DLD1 (cell line): ENCODE data around the gene SMIM44.

Source experiments
- in situ Hi-C: cut with HindIII; loops from 2 replicates; pipeline ENCODE4 v1.10.0; 2017; ENCODE audit warnings: low sequenced_read_pairs

The SMIM44 gene

DNA sequence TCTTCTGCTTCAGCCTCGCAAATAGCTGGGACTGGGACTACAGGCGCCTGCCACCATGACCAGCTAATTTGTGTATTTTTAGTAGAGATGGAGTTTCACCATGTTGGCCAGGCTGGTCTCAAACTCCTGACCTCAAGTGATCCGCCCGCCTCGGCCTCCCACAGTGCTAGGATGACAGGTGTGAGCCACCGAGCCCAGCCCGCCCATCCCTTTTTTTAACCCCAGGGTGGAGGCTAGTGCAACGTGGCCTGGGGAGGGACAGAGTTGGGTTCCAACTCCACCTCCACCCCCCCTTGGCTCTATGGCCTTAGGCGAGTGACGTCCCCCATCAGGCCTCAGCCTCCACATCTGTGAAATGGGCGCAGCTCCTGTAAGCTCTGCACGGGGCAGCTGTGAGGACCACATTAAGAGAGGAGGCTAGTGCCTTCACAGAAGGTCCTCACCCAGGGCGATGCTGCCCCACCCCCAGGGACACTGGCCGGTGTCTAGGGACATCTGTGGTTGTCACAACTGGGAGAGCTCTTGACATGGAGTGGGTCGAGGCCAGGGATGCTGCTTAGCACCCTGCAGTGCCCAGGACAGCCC lies 40.7 kb downstream of the SMIM44 start:
- in situ Hi-C loops, result no loop called here

DNA sequence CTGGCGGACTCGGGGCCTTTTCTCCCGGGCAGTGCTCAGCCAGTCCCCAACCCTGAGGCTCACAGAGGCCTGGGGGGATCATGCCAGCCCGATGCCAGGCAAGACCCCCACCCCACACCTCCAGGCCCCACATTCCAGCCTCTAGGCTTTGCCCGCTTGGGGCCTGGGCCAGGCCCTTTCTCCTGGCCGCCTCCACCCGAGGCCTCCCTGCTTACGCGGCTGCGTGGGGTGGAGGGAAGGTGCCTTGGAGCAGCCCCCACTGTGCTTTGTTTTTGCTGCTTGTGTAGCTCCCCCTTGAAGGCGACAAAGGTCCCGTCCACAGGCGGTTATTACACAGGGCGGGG lies 41.3 kb downstream of the SMIM44 start:
- in situ Hi-C loops, result no loop called here

DNA sequence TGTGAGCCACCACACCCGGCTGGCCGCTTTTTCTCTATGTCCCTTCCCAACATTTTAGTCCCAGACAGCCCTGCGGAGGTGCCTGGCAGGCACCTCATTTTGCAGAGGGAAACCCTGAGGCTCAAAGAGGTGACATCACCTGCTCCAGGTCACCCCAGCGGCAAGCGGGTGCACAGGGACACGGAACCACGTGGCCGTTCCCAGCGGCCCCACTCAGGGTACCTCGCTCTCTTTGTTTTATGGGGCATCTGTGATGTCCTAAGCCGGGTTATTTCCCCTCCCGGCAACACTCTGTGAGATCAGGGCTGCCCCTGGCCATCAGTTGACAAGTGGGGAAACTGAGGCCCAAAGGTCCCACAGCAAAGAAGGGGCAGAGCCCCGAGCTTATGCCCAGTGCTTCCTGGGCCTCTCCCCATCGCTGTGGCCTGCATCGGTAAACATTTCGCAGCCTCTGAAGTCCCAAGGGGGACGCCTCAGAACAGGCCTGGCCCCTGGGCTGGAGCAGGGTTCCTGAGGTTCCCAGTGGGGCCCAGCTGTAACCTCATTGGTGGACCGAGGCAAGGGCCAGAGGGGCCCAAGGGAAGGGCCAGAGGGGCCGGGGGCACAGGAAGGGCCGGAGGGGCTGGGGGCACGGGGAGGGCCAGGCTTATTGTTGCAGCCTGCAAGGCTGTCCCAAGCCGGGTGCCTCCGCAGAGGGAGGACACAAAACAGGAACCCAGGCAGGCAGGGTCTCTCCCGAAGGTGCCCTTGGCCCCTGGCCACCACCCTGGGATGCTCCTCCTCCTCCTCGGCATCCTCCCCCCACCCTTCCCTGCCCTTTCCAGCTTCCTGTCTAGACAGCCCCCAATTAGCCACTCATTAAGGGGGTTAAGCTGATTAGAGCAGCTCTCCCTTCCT lies 41.9 kb downstream of the SMIM44 start:
- in situ Hi-C loops, result no loop called here

DNA sequence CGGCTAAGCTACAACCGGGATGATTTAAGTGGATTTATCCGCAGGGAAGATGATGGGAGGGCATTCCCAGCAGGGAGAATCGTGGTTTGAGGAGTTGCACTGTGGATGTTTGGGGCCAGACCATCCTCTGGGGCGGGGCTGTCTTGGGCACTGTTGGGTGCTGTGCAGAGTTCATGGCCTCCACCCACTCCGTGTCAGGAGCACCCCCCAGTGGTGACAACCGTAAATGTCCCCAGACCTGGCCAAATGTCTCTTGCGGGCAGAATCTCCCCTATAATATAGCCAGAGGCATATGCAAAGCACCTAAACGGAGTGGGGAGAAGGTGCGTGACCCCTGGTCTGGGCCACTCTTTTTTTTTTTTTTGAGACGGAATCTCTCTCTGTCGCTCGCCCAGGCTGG lies 43.2 kb downstream of the SMIM44 start:
- in situ Hi-C loops, result no loop called here

DNA sequence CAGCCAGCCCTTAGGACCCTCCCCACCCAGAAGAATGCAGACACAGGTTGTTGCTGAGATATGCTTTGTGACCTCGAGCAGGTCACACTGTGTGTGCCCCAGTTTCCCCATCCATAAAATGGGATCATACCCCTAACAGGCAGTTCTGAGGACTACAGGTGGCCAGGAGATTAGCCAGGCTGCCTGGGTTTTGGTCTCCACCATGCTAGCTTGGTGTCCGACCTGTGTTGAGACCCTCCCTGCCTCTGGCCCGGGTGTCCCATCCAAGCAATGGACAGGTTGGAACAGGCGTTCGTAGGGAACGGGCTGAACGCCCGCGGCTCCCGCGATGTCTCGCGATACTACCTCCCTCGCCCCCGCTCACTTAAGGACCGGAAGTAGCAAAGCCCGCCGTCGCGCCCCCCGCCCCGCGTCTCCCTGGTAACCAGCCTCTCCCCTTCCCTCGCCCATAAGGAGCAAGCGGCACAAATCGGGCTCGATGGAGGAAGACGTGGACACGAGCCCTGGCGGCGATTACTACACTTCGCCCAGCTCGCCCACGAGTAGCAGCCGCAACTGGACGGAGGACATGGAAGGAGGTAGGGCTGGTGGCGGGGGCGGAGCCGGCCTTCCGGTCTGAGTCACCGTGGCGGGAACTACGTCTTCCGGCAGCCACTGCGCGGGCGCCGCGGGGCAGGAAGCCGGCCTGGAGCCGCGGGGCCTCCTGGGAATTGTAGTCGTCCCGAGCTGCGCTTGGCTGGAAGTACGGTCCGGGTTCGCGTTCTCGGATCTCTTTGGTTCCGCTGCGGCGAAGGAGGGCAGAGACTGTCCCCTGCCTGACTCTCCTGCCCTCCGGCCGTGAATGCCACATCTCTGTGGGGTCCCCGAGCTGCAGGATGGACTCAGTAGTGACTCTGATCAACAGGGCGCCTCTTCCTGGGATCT lies 48.3 kb downstream of the SMIM44 start:
- in situ Hi-C loops, result no loop called here

DNA sequence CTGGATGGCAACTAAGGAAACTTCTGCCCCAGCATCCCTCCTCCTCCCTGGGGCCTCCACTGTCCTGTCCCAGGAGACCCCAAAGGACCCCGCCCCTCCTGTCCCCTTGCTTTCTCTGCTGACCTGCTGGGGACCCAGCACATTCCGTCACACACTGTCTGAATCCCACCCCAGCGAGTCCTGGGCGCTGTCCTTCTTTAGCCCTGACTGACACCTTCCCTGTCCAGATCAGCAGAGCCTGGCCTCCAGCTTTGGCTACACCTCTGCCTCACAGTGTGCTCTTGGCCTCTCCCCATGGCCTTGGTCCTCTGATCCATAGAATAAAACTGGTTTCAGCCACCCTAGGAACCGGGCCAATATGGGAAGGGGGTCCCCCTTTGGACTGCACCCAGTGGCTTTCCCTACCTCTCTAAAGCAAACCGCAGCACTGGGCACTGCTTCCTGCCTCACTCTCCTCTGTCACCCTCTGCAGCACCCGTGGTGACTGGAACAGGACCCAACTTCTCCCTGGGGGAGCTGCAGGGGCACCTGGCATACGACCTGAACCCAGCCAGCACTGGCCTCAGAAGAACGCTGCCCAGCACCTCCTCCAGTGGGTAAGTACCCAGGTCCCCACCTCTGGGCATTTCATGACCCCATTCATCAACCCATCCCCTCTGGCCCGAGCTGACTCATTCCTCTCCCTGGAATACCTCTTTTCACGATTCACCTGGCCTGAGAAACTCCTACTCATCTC lies 49.3 kb downstream of the SMIM44 start:
- in situ Hi-C loops, result no loop called here

DNA sequence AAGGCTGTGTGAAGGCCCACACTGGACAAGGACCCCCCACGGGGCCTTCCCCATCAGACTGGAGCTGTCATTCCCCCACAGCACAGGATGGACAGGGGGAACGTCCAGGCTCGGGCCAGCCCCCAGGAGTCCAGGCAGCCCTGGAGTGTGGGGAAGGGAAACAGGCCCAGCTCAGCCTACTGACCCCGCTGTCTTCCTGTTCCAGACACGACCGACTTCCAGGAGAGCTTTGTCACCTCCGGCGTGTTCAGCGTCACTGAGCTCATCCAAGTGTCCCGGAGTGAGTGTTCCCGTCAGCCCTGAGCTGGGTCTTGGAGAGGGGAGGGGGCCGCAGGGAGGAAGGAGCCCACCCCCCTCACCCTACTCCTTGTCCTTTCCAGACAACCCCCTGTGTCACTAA lies 49.9 kb downstream of the SMIM44 start:
- in situ Hi-C loops, result no loop called here
